Measurements from ENCODE around the gene BCL3.

Gene BCL3

GRCh38 chr19:44785993-44786392 is 37.5 kb downstream of the BCL3 start (continued):
- TF ChIP-seq OVOL3 (tag by site-specific recombination; IDR thresholded peaks at IDR 0.05) (no peak), ZNF704 (tag by site-specific recombination; IDR thresholded peaks at IDR 0.05) (no peak), ZNF26 (tag by site-specific recombination; IDR thresholded peaks at IDR 0.05) (no peak), ZNF837 (tag by site-specific recombination; IDR thresholded peaks at IDR 0.05) (no peak), ZNF596 (tag by site-specific recombination; IDR thresholded peaks at IDR 0.05) (no peak), ZNF391 (tag by site-specific recombination; IDR thresholded peaks at IDR 0.05; ENCODE audit: borderline replicate concordance, low read depth) (no peak)

- no peaks in the 10 kb centered on the region for H3K9me3 ChIP-seq (ENCODE audit: control insufficient read depth, insufficient read depth, low read depth, low read length)
- TF ChIP-seq YY2 (tag by site-specific recombination; IDR thresholded peaks at IDR 0.05), result no peak
- no peak for TF ChIP-seq MYNN (tag by site-specific recombination; IDR thresholded peaks at IDR 0.05; ENCODE audit: borderline replicate concordance)
- TF ChIP-seq ZNF239 (tag by site-specific recombination; IDR thresholded peaks at IDR 0.05), result no peak
- TF ChIP-seq ZNF266 (tag by site-specific recombination; IDR thresholded peaks at IDR 0.05; ENCODE audit: low read depth), result no peak
- TF ChIP-seq ZNF768 (tag by site-specific recombination; IDR thresholded peaks at IDR 0.05), result peak; percentile 78
- no peak for TF ChIP-seq TCF7L2 (IDR thresholded peaks at IDR 0.05; ENCODE audit: borderline replicate concordance, low read depth, low read length)
- no peak for TF ChIP-seq ZNF837 (tag by site-specific recombination; IDR thresholded peaks at IDR 0.05)
- H3K27ac ChIP-seq (ENCODE audit: extremely low read depth, low read depth, low read length), result no peak overlapping the region
- H3K36me3 ChIP-seq (ENCODE audit: control insufficient read depth in 2 of 2, insufficient read depth in 1 of 2, low read length in 2 of 2), result no peaks in the 10 kb centered on the region
- POLR2A ChIA-PET, result interaction anchor here (1.1 kb wide), 1 partner anchor 20 kb away, joined by 3 read pairs; the partner anchor contains the start of gene BCAM
- H3K4me3 ChIP-seq (ENCODE audit: low read depth, low read length), result no peak overlapping the region
- no peaks in the 10 kb centered on the region for H3K4me1 ChIP-seq (ENCODE audit: control insufficient read depth, insufficient read depth, low read length)
- CTCF ChIA-PET, result interaction anchor here (0.7 to 1.6 kb wide), 5 partner anchors 18 to 520 kb away, joined by 3 to 11 read pairs (median 4); no protein-coding TSS in a partner anchor
Measured at GRCh38 chr19:44788971-44789370, 40.5 kb downstream of the BCL3 start.

- Histone ChIP-seq H3K4me3 (ENCODE audit: low read depth, low read length) (no peak overlapping the region), H3K27ac (ENCODE audit: extremely low read depth, low read depth, low read length) (no peak overlapping the region), H3K9me3 (ENCODE audit: control insufficient read depth, insufficient read depth, low read depth, low read length) (no peaks in the 10 kb centered on the region), H3K36me3 (ENCODE audit: control insufficient read depth in 2 of 2, insufficient read depth in 1 of 2, low read length in 2 of 2) (no peaks in the 10 kb centered on the region), H3K4me1 (ENCODE audit: control insufficient read depth, insufficient read depth, low read length) (no peaks in the 10 kb centered on the region)
- ChIA-PET POLR2A (interaction anchor here (1.1 kb wide), 1 partner anchor 19 kb away, joined by 3 read pairs; the partner anchor contains the start of gene BCAM), CTCF (interaction anchor here (0.6 to 1.6 kb wide), 5 partner anchors 9 to 302 kb away, joined by 3 to 6 read pairs (median 3); no protein-coding TSS in a partner anchor)
- TF ChIP-seq KLF10 (tag by site-specific recombination; IDR thresholded peaks at IDR 0.05) (no peak), PRDM4 (tag by site-specific recombination; IDR thresholded peaks at IDR 0.05) (no peak), ZNF449 (tag by site-specific recombination; IDR thresholded peaks at IDR 0.05) (no peak), ZNF623 (tag by site-specific recombination; IDR thresholded peaks at IDR 0.05) (no peak), ZNF792 (tag by site-specific recombination; IDR thresholded peaks at IDR 0.05) (no peak), ELK4 (IDR thresholded peaks at IDR 0.05; ENCODE audit: borderline replicate concordance, low read depth, low read length) (no peak), ZBTB17 (tag by site-specific recombination; IDR thresholded peaks at IDR 0.05) (no peak)
Measured at GRCh38 chr19:44789943-44790483, 41.5 kb downstream of the BCL3 start.
